Kidney (tissue), 14 donors: ENCODE results near the gene AGFG1. TPM values are rescaled to one million over a fixed set of nuclear protein-coding genes. Genes with fewer than 3 reads are reported as not detected.

ENCODE experiments used
- DNase-seq, 5 donors: peaks; one replicate each; pipeline ENCODE4 v3.0.0-alpha.2; 2013 to 2020
- FAIRE-seq: peaks from 2 replicates; lab custom pipeline; 2012; peaks lifted over from hg19 to GRCh38; lab: Jason Lieb, UNC
- H3K27ac ChIP-seq, 2 donors: one replicate each; pipeline ENCODE4 v1.7.0; 2013; ENCODE audit warnings: low read depth in 2 of 2, low read length in 2 of 2, inconsistent platforms in 1 of 2
- H3K27me3 ChIP-seq: one replicate; pipeline ENCODE4 v1.7.1; 2013; ENCODE audit warnings: low read length, inconsistent platforms; ENCODE audit not compliant: control insufficient read depth, insufficient read depth
- H3K36me3 ChIP-seq, 3 donors: one replicate each; pipeline versions ENCODE4 v1.7.0 to v1.7.1; 2013; ENCODE audit warnings: low read length in 3 of 3, control low read depth in 1 of 3, inconsistent platforms in 1 of 3; ENCODE audit not compliant: insufficient read depth in 3 of 3, control insufficient read depth in 2 of 3
- H3K4me1 ChIP-seq, 3 donors: one replicate each; pipeline versions ENCODE4 v1.7.0 to v1.7.1; 2013; ENCODE audit warnings: low read length in 3 of 3, inconsistent platforms in 1 of 3, low read depth in 1 of 3; ENCODE audit not compliant: control insufficient read depth in 2 of 3, insufficient read depth in 2 of 3
- H3K4me3 ChIP-seq, 3 donors: one replicate each; pipeline versions ENCODE4 v1.7.0 to v1.8.1; 2013; ENCODE audit warnings: low read length in 3 of 3, control low read depth in 1 of 3, inconsistent platforms in 1 of 3
- H3K9ac ChIP-seq, 3 donors: one replicate each; pipeline versions ENCODE4 v1.7.0 to v1.7.1; 2013; ENCODE audit warnings: low read length in 3 of 3, control low read depth in 1 of 3, inconsistent platforms in 1 of 3
- H3K9me3 ChIP-seq, 3 donors: one replicate each; pipeline versions ENCODE4 v1.7.0 to v1.7.1; 2013; ENCODE audit warnings: low read length in 3 of 3, control low read depth in 1 of 3, inconsistent platforms in 1 of 3; ENCODE audit not compliant: control insufficient read depth in 2 of 3, insufficient read depth in 1 of 3
- intact Hi-C: fragments of 100-400 bp; cut with DNase I; formaldehyde crosslinking; loops from one replicate; pipeline ENCODE4 v1.11.1; 2022
- polyA plus RNA-seq: library from polyadenylated mRNA; stranded (reverse); fragments of 350-450 nt; fragmentation: Illumina TruSeq; extraction: RNeasy Lipid Tissue Mini Kit (QIAGEN cat#74804); gene quantifications from one replicate; pipeline ENCODE4 v1.2.3, GENCODE V29; 2014; ENCODE audit warnings: low read depth, low replicate concordance; ENCODE audit not compliant: insufficient read depth
- total RNA-seq: library from RNA; stranded (reverse); fragmentation: NEBNext Ultra II Directional; extraction: Animal tissue kit (Norgen Biotek cat#: 25700); gene quantifications from one replicate; pipeline ENCODE4 v1.2.1, GENCODE V29; 2021
- TF ChIP-seq, protein P1 (sequence below): IDR thresholded peaks from 3 replicates; pipeline ENCODE4 v1.5.1; 2012; ENCODE audit warnings: mild to moderate bottlenecking, moderate library complexity, borderline replicate concordance; ENCODE audit not compliant: insufficient read depth; ENCODE audit errors: extremely low read depth
- donor health status: control.
- donor health status: control.
- donor health status: control.
- donor health status: control.
- donor health status: control.
- donor health status: DM: yes; HTN: yes; CAD: no.
- donor health status: Normal renal cell carcinoma (clear cell type).

The AGFG1 gene
- total and polyA plus RNA-seq, 2 donors from 2014 or later: 36.6 to 98.9 TPM

DNA sequence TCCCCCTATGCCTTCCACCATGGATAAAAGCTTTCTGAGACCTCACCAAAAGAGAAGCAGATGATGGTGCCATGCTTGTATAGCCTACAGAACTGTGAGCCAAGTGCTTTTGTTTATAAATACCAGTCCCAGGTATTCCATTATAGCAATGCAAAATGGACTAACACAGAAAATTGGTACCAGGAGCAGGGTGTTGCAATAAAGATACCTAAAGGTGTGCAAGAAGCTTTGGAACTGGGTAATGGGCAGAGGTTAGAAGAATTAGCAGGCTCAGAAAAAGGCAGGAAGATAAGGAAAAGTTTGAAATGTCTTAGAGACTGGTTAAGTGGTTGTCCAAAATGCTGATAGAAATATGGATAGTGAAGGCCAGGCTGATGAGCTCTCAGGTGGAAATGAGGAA is 110.4 kb downstream of the AGFG1 start:
- FAIRE-seq (no peak), DNase-seq (no peak)
- Histone ChIP-seq H3K9ac (no peak overlapping the region), H3K9me3 (no peaks in the 10 kb centered on the region), H3K4me1 (no peaks in the 10 kb centered on the region), H3K4me3 (no peak overlapping the region), H3K27ac (no peak overlapping the region), H3K27me3 (no peaks in the 10 kb centered on the region), H3K36me3 (no peaks in the 10 kb centered on the region)
- TF ChIP-seq, protein P1, sequence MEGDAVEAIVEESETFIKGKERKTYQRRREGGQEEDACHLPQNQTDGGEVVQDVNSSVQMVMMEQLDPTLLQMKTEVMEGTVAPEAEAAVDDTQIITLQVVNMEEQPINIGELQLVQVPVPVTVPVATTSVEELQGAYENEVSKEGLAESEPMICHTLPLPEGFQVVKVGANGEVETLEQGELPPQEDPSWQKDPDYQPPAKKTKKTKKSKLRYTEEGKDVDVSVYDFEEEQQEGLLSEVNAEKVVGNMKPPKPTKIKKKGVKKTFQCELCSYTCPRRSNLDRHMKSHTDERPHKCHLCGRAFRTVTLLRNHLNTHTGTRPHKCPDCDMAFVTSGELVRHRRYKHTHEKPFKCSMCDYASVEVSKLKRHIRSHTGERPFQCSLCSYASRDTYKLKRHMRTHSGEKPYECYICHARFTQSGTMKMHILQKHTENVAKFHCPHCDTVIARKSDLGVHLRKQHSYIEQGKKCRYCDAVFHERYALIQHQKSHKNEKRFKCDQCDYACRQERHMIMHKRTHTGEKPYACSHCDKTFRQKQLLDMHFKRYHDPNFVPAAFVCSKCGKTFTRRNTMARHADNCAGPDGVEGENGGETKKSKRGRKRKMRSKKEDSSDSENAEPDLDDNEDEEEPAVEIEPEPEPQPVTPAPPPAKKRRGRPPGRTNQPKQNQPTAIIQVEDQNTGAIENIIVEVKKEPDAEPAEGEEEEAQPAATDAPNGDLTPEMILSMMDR: no peak
- intact Hi-C loops: no loop called here

DNA sequence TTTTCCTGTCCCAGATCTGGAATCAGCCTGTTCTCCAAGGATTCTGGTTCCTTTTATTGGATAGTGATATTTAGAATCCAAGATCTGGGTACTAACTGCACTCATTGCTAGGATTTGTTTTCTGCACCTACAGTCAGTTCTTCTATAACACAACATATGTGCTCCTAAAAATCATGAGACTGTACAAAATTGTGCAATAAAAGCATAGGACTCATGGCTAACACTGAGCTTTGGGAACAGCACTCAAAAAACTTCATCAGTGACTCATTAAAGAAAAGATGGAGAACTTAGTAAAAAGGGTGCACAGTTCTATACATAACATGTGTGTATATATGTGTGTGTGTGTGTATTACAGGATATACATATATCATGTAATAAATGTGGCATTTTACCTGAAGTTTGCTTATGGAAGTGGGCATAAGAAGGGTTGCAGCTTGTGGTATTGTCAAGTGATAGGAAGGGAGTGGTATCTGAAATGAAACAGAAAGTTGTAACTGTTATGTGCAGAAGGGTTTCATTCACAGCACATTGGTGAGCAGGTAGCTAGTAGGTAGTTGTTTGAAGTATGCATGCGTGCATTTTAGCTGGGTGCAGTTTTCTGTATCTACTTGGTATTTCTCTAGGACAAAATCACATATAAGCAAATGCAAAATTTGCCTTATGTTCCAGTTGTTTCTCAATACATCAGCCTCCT is 120.9 kb downstream of the AGFG1 start:
- no peak overlapping the region for H3K27ac ChIP-seq
- H3K4me1 ChIP-seq: no peaks in the 10 kb centered on the region
- intact Hi-C loops: no loop called here
- no peak overlapping the region for H3K9ac ChIP-seq
- TF ChIP-seq, protein P1: no peak
- DNase-seq: no peak
- no peak overlapping the region for H3K4me3 ChIP-seq
- H3K9me3 ChIP-seq: no peaks in the 10 kb centered on the region
- no peaks in the 10 kb centered on the region for H3K27me3 ChIP-seq
- FAIRE-seq: no peak
- no peaks in the 10 kb centered on the region for H3K36me3 ChIP-seq

DNA sequence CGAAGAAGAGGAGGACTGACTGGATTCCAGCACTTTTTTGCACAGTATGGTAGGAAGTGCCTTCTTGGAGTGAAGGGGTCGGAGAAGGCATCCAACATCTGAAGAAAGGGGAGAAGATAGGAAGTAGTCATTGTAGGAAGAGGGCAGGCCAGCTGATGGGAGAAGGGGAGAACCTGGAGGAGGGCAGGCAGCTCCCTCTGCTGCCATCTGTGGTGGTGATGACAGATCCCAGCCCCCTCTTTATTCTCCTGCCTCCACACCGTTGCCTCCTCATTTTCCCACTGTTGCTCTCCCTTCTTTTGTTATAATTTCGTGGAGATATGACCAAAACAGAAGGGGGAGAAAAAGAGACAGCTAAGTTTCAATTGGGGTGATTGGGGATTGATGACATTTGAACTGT is 123.8 kb downstream of the AGFG1 start:
- Histone ChIP-seq H3K9me3 (no peaks in the 10 kb centered on the region), H3K36me3 (no peaks in the 10 kb centered on the region), H3K27ac (no peak overlapping the region), H3K27me3 (no peaks in the 10 kb centered on the region), H3K4me1 (no peaks in the 10 kb centered on the region), H3K4me3 (no peak overlapping the region), H3K9ac (no peak overlapping the region)
- intact Hi-C loops: no loop called here
- FAIRE-seq (no peak), DNase-seq (no peak)
- TF ChIP-seq, protein P1: no peak
